SK-N-SH (cell line): ENCODE data around the gene ALDOA. TPM values are rescaled to one million over a fixed set of nuclear protein-coding genes. Genes with fewer than 3 reads are reported as not detected.

Source experiments
- CTCF ChIA-PET: fragments of 300-600, 350-600 bp; formaldehyde crosslinking; extraction: SDS; loops from one replicate; lab custom pipeline; 2021; lab: Yijun Ruan, JAX
- POLR2A ChIA-PET: fragments of 350-600 bp; sonication (Branson Sonifier 250); formaldehyde crosslinking; extraction: SDS; loops from one replicate; lab custom pipeline; 2020; ENCODE audit warnings: antibody characterized with exemption, inconsistent platforms; lab: Yijun Ruan, JAX
- DNase-seq: peaks from one replicate; pipeline ENCODE4 v3.0.0; 2012
- H2AFZ ChIP-seq: fragments of 200-600 bp; sonication (generic); 2 replicates; pipeline ENCODE4 v1.8.1; 2016; ENCODE audit warnings: antibody characterized with exemption, mild to moderate bottlenecking, low read depth
- H3F3A ChIP-seq: fragments of 200-600 bp; sonication (generic); replicated peaks from 2 replicates; pipeline ENCODE3; 2016; ENCODE audit warnings: antibody characterized with exemption, mild to moderate bottlenecking; ENCODE audit not compliant: insufficient read depth
- H3K27ac ChIP-seq, 2 experiments: fragments of 200-500 bp in 1 of 2; fragments of 200-600 bp in 1 of 2; sonication (Bioruptor generic) in 1 of 2; sonication (generic), shearing (Covaris generic) in 1 of 2; 2 replicates each; pipeline versions ENCODE4 v1.5.1 to v1.6.1; 2014 to 2016; ENCODE audit warnings: low read depth in 2 of 2, inconsistent platforms in 1 of 2, low read length in 1 of 2, mild to moderate bottlenecking in 1 of 2, mixed read lengths in 1 of 2
- H3K27me3 ChIP-seq: fragments of 200-600 bp; sonication (generic), shearing (Covaris generic); 2 replicates; pipeline ENCODE4 v1.6.1; 2016; ENCODE audit warnings: mixed run types; ENCODE audit not compliant: insufficient read depth
- H3K36me3 ChIP-seq, 2 experiments: fragments of 200-500 bp in 1 of 2; fragments of 200-600 bp in 1 of 2; sonication (Bioruptor generic) in 1 of 2; sonication (generic) in 1 of 2; replicated peaks in 1 of 2; 2 replicates each; pipeline versions ENCODE3 to v1.5.1; 2014 to 2016; ENCODE audit warnings: low read length in 1 of 2, mild to moderate bottlenecking in 1 of 2; ENCODE audit not compliant: insufficient read depth in 2 of 2, control insufficient read depth in 1 of 2
- H3K4me1 ChIP-seq, 2 experiments: fragments of 200-500 bp in 1 of 2; fragments of 200-600 bp in 1 of 2; sonication (Bioruptor generic) in 1 of 2; sonication (generic), shearing (Covaris generic) in 1 of 2; 2 replicates each; pipeline versions ENCODE4 v1.5.1 to v1.6.1; 2014 to 2016; ENCODE audit warnings: low read depth in 1 of 2, low read length in 1 of 2, mixed run types in 1 of 2; ENCODE audit not compliant: insufficient read depth in 2 of 2, control insufficient read depth in 1 of 2
- H3K4me2 ChIP-seq: fragments of 200-600 bp; sonication (generic), shearing (Covaris generic); 2 replicates; pipeline ENCODE4 v1.6.1; 2017; ENCODE audit warnings: mixed run types
- H3K4me3 ChIP-seq, 2 experiments: fragments of 200-500 bp in 1 of 2; fragments of 200-600 bp in 1 of 2; sonication (Bioruptor generic) in 1 of 2; sonication (generic), shearing (Covaris generic) in 1 of 2; 2 replicates each; pipeline versions ENCODE4 v1.5.1 to v1.8.1; 2014 to 2016; ENCODE audit warnings: low read depth in 2 of 2, inconsistent platforms in 1 of 2, low read length in 1 of 2, mild to moderate bottlenecking in 1 of 2, mixed read lengths in 1 of 2, moderate library complexity in 1 of 2
- H3K79me2 ChIP-seq: fragments of 200-600 bp; sonication (generic); 2 replicates; pipeline ENCODE4 v1.8.1; 2017; ENCODE audit warnings: mild to moderate bottlenecking; ENCODE audit not compliant: insufficient read depth
- H3K9ac ChIP-seq: fragments of 200-600 bp; sonication (generic); 2 replicates; pipeline ENCODE4 v1.6.1; 2017; ENCODE audit warnings: mixed run types
- H3K9me2 ChIP-seq: fragments of 200-600 bp; sonication (generic); 2 replicates; pipeline ENCODE4 v1.6.1; 2017; ENCODE audit warnings: mixed run types
- H3K9me3 ChIP-seq: fragments of 200-600 bp; sonication (generic); 2 replicates; pipeline ENCODE4 v1.6.1; 2017; ENCODE audit warnings: mixed run types, mild to moderate bottlenecking, moderate library complexity
- H4K20me1 ChIP-seq: fragments of 200-600 bp; sonication (generic); 2 replicates; pipeline ENCODE4 v1.6.1; 2017; ENCODE audit warnings: mild to moderate bottlenecking, mixed run types; ENCODE audit not compliant: insufficient read depth
- CHD2 ChIP-seq: fragments of 150-350 bp; IDR thresholded peaks from 2 replicates; pipeline ENCODE4 v1.6.1; 2018; ENCODE audit warnings: low read length; ENCODE audit not compliant: partially characterized antibody
- ELF1 ChIP-seq: IDR thresholded peaks from 2 replicates; pipeline ENCODE4 v1.4.0; 2012
- FOSL2 ChIP-seq: IDR thresholded peaks from 2 replicates; pipeline ENCODE4 v1.4.0; 2012; ENCODE audit warnings: low read depth, mild to moderate bottlenecking, moderate library complexity, borderline replicate concordance
- GATA2 ChIP-seq: sonication (generic); formaldehyde crosslinking; IDR thresholded peaks from 2 replicates; pipeline ENCODE4 v1.5.0; 2020; ENCODE audit warnings: mild to moderate bottlenecking, missing genetic modification reagents
- MEF2A ChIP-seq: IDR thresholded peaks from 2 replicates; pipeline ENCODE4 v1.4.0; 2012; ENCODE audit warnings: low read depth, borderline replicate concordance
- SMC3 ChIP-seq: IDR thresholded peaks from 2 replicates; pipeline ENCODE4 v1.6.1; 2012; ENCODE audit warnings: low read depth, low read length, improper control_type of control experiment
- TAF1 ChIP-seq: IDR thresholded peaks from 2 replicates; pipeline ENCODE4 v1.6.1; 2012; ENCODE audit warnings: low read depth, mild to moderate bottlenecking, low read length, moderate library complexity, borderline replicate concordance
- TCF12 ChIP-seq: IDR thresholded peaks from 2 replicates; pipeline ENCODE4 v1.4.0; 2012
- ZBTB33 ChIP-seq: IDR thresholded peaks from 2 replicates; pipeline ENCODE4 v1.4.0; 2012; ENCODE audit warnings: low read depth, borderline replicate concordance
- WGBS: methylation state at CpG from one replicate; pipeline ENCODE4 v1.1.6; 2017; ENCODE audit warnings: low lambda C conversion rate; 5-methylcytosine and 5-hydroxymethylcytosine counted together
- polyA plus RNA-seq, 3 experiments: library from polyadenylated mRNA; depleted of rRNA; stranded (reverse); fragments of >200 nt; gene quantifications; 2 replicates each; pipeline ENCODE4 v1.2.3, GENCODE V29; 2012
- TF ChIP-seq, protein P1 (sequence below): fragments of 200-600 bp; sonication (generic); IDR thresholded peaks from 2 replicates; pipeline ENCODE4 v1.6.1; 2017; ENCODE audit warnings: antibody characterized with exemption, mild to moderate bottlenecking, moderate library complexity
- TF ChIP-seq, protein P2 (sequence below): IDR thresholded peaks from 2 replicates; pipeline ENCODE4; 2012

Gene ALDOA
- polyA plus RNA-seq, 1 of the 3 experiments (the other 2 are of a cell fraction), result 641 TPM

GRCh38 chr16:30079480-30079879 lies 13.9 kb downstream of the ALDOA start (continued):
- TF ChIP-seq, protein P1, sequence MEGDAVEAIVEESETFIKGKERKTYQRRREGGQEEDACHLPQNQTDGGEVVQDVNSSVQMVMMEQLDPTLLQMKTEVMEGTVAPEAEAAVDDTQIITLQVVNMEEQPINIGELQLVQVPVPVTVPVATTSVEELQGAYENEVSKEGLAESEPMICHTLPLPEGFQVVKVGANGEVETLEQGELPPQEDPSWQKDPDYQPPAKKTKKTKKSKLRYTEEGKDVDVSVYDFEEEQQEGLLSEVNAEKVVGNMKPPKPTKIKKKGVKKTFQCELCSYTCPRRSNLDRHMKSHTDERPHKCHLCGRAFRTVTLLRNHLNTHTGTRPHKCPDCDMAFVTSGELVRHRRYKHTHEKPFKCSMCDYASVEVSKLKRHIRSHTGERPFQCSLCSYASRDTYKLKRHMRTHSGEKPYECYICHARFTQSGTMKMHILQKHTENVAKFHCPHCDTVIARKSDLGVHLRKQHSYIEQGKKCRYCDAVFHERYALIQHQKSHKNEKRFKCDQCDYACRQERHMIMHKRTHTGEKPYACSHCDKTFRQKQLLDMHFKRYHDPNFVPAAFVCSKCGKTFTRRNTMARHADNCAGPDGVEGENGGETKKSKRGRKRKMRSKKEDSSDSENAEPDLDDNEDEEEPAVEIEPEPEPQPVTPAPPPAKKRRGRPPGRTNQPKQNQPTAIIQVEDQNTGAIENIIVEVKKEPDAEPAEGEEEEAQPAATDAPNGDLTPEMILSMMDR, result no peak
- TF ChIP-seq, all 33 proteins: peak for 0

DNA sequence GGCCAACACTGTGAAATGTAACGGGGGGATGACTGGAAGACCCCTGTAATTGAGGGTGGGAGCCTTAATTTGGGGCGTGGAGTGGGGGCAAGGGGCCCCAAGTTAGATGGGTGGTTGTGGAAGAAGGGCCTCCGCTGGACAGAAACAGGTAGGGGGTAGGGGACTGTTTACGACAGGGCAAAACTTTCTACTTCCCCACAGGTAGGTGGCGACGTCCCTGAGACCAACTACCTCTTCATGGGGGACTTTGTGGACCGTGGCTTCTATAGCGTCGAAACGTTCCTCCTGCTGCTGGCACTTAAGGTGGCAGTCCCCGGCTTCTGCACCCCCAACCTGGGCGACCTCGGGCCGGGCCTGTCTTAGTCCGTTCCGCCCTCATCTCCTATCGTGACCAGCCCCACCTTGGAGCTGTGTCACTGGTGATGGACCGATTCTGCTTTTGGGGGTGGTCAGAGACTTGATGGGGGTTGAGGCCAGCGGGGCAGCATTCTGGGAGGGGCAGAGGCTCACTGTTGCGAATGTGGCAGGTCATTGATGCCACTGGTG lies 17.1 kb downstream of the ALDOA start:
- ChIA-PET CTCF (interaction anchor here (0.9 to 5.1 kb wide), 4 partner anchors 10 to 50 kb away, joined by 3 to 49 read pairs (median 4); partner anchors contain the start of genes ALDOA and TBX6), POLR2A (interaction anchor here (0.7 kb wide), 1 partner anchor 18 kb away, joined by 4 read pairs; no protein-coding TSS in a partner anchor)
- Histone ChIP-seq H2AFZ (no peak overlapping the region), H3K4me1 (peaks cover 2 to 14% of the 10 kb centered on the region in 2 experiments; a peak in 2 of 4 replicates), H3K79me2 (peaks cover 50% of the 10 kb centered on the region), H3K36me3 (peaks cover 40 to 59% of the 10 kb centered on the region in 2 experiments), H4K20me1 (peaks cover 34% of the 10 kb centered on the region), H3K27ac (no peak overlapping the region), H3K9me3 (no peaks in the 10 kb centered on the region), H3K9ac (no peak overlapping the region), H3K9me2 (no peaks in the 10 kb centered on the region), H3F3A (peaks cover 23% of the 10 kb centered on the region), H3K27me3 (no peaks in the 10 kb centered on the region), H3K4me2 (no peak overlapping the region), H3K4me3 (no peak overlapping the region)
- TF ChIP-seq ELF1, result no peak
- TF ChIP-seq, protein P1, result peak; percentile 36
- WGBS, result 92% methylated on average over 13 of the region's 20 CpGs
- DNase-seq, result no peak

- ChIA-PET POLR2A (interaction anchor here (0.7 kb wide), 1 partner anchor 19 kb away, joined by 4 read pairs; no protein-coding TSS in a partner anchor), CTCF (interaction anchor here (0.9 to 5.1 kb wide), 4 partner anchors 9 to 35 kb away, joined by 3 to 49 read pairs (median 4); partner anchors contain the start of genes ALDOA and TBX6)
- Histone ChIP-seq H3K27ac (no peak overlapping the region), H3K4me2 (no peak overlapping the region), H3F3A (peaks cover 28% of the 10 kb centered on the region), H3K9me3 (no peaks in the 10 kb centered on the region), H2AFZ (no peak overlapping the region), H3K4me1 (peaks cover 0 to 6% of the 10 kb centered on the region in 2 experiments; a peak in 1 of 4 replicates), H3K9me2 (no peaks in the 10 kb centered on the region), H4K20me1 (peaks cover 26% of the 10 kb centered on the region), H3K4me3 (no peak overlapping the region), H3K36me3 (peaks cover 38 to 52% of the 10 kb centered on the region in 2 experiments), H3K9ac (no peak overlapping the region), H3K27me3 (no peaks in the 10 kb centered on the region), H3K79me2 (peaks cover 42% of the 10 kb centered on the region)
- DNase-seq, result no peak
- WGBS, result 88% methylated on average over 14 of the region's 24 CpGs
- TF ChIP-seq TCF12 (no peak), SMC3 (no peak), TAF1 (no peak), CHD2 (no peak), GATA2 (no peak), ZBTB33 (no peak), FOSL2 (no peak), MEF2A (no peak)
- TF ChIP-seq, protein P2, sequence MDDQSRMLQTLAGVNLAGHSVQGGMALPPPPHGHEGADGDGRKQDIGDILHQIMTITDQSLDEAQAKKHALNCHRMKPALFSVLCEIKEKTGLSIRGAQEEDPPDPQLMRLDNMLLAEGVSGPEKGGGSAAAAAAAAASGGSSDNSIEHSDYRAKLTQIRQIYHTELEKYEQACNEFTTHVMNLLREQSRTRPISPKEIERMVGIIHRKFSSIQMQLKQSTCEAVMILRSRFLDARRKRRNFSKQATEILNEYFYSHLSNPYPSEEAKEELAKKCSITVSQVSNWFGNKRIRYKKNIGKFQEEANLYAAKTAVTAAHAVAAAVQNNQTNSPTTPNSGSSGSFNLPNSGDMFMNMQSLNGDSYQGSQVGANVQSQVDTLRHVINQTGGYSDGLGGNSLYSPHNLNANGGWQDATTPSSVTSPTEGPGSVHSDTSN, result no peak
These were observed 17.9 kb downstream of the ALDOA start for GRCh38 chr16:30083216-30084055.
